RCC 7860 (cell line): ENCODE data around the gene STK39.

ENCODE experiments used
- DNase-seq: peaks from one replicate; pipeline ENCODE4 v3.0.0-alpha.2; 2015; ENCODE audit warnings: low spot score
- FAIRE-seq: peaks from 2 replicates; lab custom pipeline; 2012; peaks lifted over from hg19 to GRCh38; lab: Jason Lieb, UNC

The STK39 gene

GRCh38 chr2:167942366-167943081, 304.9 kb downstream of the STK39 start:
- FAIRE-seq (no peak), DNase-seq (no peak)

GRCh38 chr2:167941604-167942003, 305.8 kb downstream of the STK39 start:
- no peak for FAIRE-seq
- DNase-seq, result no peak

GRCh38 chr2:167940734-167941507, 306.5 kb downstream of the STK39 start:
- no peak for DNase-seq
- FAIRE-seq, result no peak

- no peak for FAIRE-seq
- no peak for DNase-seq
Measured at GRCh38 chr2:167940346-167940725, 307.1 kb downstream of the STK39 start.

- no peak for FAIRE-seq
- no peak for DNase-seq
Measured at GRCh38 chr2:167939514-167940345, 307.7 kb downstream of the STK39 start.

- DNase-seq (no peak), FAIRE-seq (no peak)
Measured at GRCh38 chr2:167937403-167937802, 310.0 kb downstream of the STK39 start.

GRCh38 chr2:167935803-167936110, 311.6 kb downstream of the STK39 start:
- no peak for DNase-seq
- peak; percentile 53 for FAIRE-seq

GRCh38 chr2:167933097-167933814, 314.1 kb downstream of the STK39 start:
- DNase-seq, result no peak
- no peak for FAIRE-seq

GRCh38 chr2:167932123-167932693, 315.2 kb downstream of the STK39 start:
- DNase-seq (no peak), FAIRE-seq (no peak)

GRCh38 chr2:167929484-167929883, 317.9 kb downstream of the STK39 start:
- DNase-seq, result no peak
- FAIRE-seq, result no peak

GRCh38 chr2:167928434-167928833, 319.0 kb downstream of the STK39 start:
- FAIRE-seq (no peak), DNase-seq (no peak)

- FAIRE-seq, result no peak
Measured at GRCh38 chr2:167925758-167926157, 321.6 kb downstream of the STK39 start.

GRCh38 chr2:167924556-167924955, 322.8 kb downstream of the STK39 start:
- FAIRE-seq, result no peak
- DNase-seq, result no peak

More at GRCh38 chr2:167925758-167926157, 321.6 kb downstream of the STK39 start:
- DNase-seq, result no peak

- FAIRE-seq, result no peak
- DNase-seq, result no peak
Measured at GRCh38 chr2:167916756-167917155, 330.6 kb downstream of the STK39 start.

GRCh38 chr2:167914969-167915368, 332.4 kb downstream of the STK39 start:
- no peak for DNase-seq
- FAIRE-seq, result no peak

- no peak for DNase-seq
- no peak for FAIRE-seq
Measured at GRCh38 chr2:167908786-167909185, 338.6 kb downstream of the STK39 start.

- DNase-seq, result no peak
Measured at GRCh38 chr2:167905668-167906067, 341.7 kb downstream of the STK39 start.

More at GRCh38 chr2:167905668-167906067, 341.7 kb downstream of the STK39 start:
- no peak for FAIRE-seq
